Breast epithelium (tissue), 3 donors: ENCODE data around the gene CTNNA1.

ENCODE experiments used
- CTCF ChIP-seq, 3 donors: fragments of 450-650 bp; IDR thresholded peaks; one replicate each; pipeline ENCODE4 v1.5.1; 2016 to 2017; ENCODE audit warnings: antibody characterized with exemption in 3 of 3, mild to moderate bottlenecking in 3 of 3, moderate library complexity in 3 of 3
- POLR2A ChIP-seq: fragments of 450-650 bp; IDR thresholded peaks from one replicate; pipeline ENCODE4 v1.6.1; 2016; ENCODE audit warnings: antibody characterized with exemption, mild to moderate bottlenecking, moderate library complexity

- TF ChIP-seq CTCF (IDR thresholded peaks at IDR 0.05) (no peak), POLR2A (no peak)
These were observed 157.4 kb downstream of the CTNNA1 start for GRCh38 chr5:138910546-138911185.
